Activated B cell treated with CpG ODN at 0.5 μM for 24 hours (primary cell): ENCODE data around the gene CHD3. TPM values are rescaled to one million over a fixed set of nuclear protein-coding genes. Genes with fewer than 3 reads are reported as not detected.

Experiments
- ATAC-seq: fragments of 200-7000 bp; cut with Tn5 transposase; one replicate; pipeline ENCODE4 v1.10.0; 2021; ENCODE audit warnings: low read depth, mild to moderate bottlenecking, moderate library complexity
- CTCF ChIA-PET: fragments of 350-600 bp; sonication (Branson Sonifier 250); formaldehyde crosslinking; loops from one replicate; lab custom pipeline; 2021; ENCODE audit warnings: antibody characterized with exemption; lab: Charles Lee
- POLR2A ChIA-PET: fragments of 350-600 bp; sonication (Branson Sonifier 250); formaldehyde crosslinking; loops from one replicate; lab custom pipeline; 2021; ENCODE audit warnings: antibody characterized with exemption; lab: Charles Lee
- DNase-seq: peaks from one replicate; pipeline ENCODE4 v3.0.0; 2022
- H3K27ac Mint-ChIP-seq: one replicate; pipeline ENCODE4 v1.8.0; 2020; ENCODE audit warnings: mixed read lengths
- H3K27me3 Mint-ChIP-seq: one replicate; pipeline ENCODE4 v1.8.0; 2021; ENCODE audit warnings: mixed read lengths
- H3K36me3 Mint-ChIP-seq: one replicate; pipeline ENCODE4 v1.8.0; 2021; ENCODE audit warnings: low read depth, mixed read lengths
- H3K4me1 Mint-ChIP-seq: one replicate; pipeline ENCODE4 v1.8.0; 2021; ENCODE audit warnings: mixed read lengths
- H3K4me3 Mint-ChIP-seq: one replicate; pipeline ENCODE4 v1.8.0; 2020; ENCODE audit warnings: mild to moderate bottlenecking, mixed read lengths
- H3K9me3 Mint-ChIP-seq: one replicate; pipeline ENCODE4 v1.8.0; 2020; ENCODE audit warnings: mixed read lengths
- intact Hi-C: fragments of 100-400 bp; cut with micrococcal nuclease; formaldehyde crosslinking; loops from one replicate; pipeline ENCODE4 v1.15.1; 2024
- total RNA-seq: library from RNA; stranded (reverse); gene quantifications from 2 replicates; pipeline ENCODE4 v1.2.3, GENCODE V29; 2022
- TF ChIP-seq, protein P1 (sequence below): fragments of 200-600 bp; IDR thresholded peaks from one replicate; pipeline ENCODE4 v1.8.0; 2022; ENCODE audit warnings: antibody characterized with exemption, mild to moderate bottlenecking

The CHD3 gene
- total RNA-seq, 1 donor from 2014 or later = 109 TPM

DNA sequence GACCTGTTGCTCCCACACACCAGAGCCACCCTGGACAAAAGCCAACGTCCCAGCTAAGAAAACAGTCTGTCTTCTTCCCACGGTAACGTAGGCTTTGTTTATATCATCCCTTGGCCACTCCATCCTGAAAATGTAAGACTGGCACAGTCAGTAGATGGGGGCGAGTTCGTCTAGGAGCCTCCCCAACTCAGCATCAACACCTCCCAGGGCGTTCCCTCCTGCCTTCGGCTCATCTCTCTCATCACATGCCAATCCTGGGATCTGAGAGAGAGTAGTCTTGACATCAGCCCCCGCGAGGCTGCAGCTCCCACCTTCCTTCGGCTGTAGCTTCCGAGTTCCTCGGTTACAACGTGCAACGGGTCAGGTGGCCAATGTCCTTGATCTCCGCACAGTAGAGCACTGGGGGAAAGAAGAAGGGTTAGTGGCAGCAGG, 26.6 kb downstream of the CHD3 start:
- POLR2A ChIA-PET = interaction anchor here (0.5 to 4.4 kb wide), 14 partner anchors 12 to 333 kb away, joined by 3 to 58 read pairs (median 6); partner anchors contain the start of genes CNTROB, CTC1, CYB5D1 and KCNAB3
- intact Hi-C loops = loop anchor here (1.0 to 2.0 kb wide), 3 partner anchors 8 to 58 kb away; partner anchors contain the start of genes CNTROB and NAA38
- TF ChIP-seq, protein P1, sequence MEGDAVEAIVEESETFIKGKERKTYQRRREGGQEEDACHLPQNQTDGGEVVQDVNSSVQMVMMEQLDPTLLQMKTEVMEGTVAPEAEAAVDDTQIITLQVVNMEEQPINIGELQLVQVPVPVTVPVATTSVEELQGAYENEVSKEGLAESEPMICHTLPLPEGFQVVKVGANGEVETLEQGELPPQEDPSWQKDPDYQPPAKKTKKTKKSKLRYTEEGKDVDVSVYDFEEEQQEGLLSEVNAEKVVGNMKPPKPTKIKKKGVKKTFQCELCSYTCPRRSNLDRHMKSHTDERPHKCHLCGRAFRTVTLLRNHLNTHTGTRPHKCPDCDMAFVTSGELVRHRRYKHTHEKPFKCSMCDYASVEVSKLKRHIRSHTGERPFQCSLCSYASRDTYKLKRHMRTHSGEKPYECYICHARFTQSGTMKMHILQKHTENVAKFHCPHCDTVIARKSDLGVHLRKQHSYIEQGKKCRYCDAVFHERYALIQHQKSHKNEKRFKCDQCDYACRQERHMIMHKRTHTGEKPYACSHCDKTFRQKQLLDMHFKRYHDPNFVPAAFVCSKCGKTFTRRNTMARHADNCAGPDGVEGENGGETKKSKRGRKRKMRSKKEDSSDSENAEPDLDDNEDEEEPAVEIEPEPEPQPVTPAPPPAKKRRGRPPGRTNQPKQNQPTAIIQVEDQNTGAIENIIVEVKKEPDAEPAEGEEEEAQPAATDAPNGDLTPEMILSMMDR = no peak
- Mint-ChIP-seq H3K4me3 (peak overlapping the region; percentile 91), H3K36me3 (peaks cover 18% of the 10 kb centered on the region), H3K27ac (peak overlapping the region; percentile 87), H3K27me3 (no peaks in the 10 kb centered on the region), H3K9me3 (no peaks in the 10 kb centered on the region), H3K4me1 (peaks cover 23% of the 10 kb centered on the region)
- ATAC-seq = no peak
- DNase-seq = no peak
- CTCF ChIA-PET = interaction anchor here (1.1 to 2.8 kb wide), 7 partner anchors 16 to 158 kb away, joined by 3 to 22 read pairs (median 6); partner anchors contain the start of genes CNTROB and TRAPPC1

DNA sequence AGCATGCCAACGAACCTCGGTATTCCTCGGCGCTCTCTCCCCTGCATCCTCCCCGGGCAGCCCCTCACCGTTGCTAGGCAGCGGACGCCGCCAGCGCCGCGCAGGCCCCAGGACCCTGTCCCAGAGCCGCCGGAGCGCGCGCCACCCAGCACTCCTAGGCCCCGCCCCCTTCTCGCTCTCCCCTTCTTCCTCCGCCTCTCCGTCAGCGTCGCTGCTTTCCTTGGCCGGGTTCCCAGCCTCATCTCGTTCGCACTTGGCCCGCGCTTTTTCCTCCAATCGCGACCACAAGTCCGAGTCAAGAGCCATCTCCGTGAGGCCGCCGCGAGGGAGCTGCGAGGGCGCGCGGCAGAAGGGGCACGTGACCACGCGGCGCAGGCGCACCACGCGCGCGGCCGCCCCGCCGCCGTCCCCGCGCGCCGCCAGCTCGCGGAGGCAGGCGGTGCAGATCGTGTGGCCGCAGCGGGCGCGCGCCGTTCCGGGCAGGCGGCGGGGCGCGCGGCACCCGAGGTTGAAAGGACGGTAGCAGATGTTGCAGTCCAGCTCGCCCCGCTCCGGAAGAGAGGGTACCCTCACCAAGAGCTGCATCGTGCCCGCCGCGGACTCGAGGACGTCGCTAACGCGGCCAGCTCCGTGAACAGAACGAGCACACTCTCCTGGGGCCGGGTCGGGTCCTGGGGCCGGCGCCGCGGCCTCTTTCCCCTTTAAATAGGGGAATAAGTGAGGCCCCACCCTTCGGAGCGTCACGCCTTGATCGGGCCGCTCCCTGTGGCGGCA, 27.2 kb downstream of the CHD3 start, which contains the start of gene RNF227:
Gene RNF227 (minus strand): TSS at position 679 of the 774 bp plus-strand sequence. CDS start 94 bp downstream, at position 585.
- ChIA-PET POLR2A (interaction anchor here (0.5 to 4.4 kb wide), 17 partner anchors 11 to 332 kb away, joined by 3 to 58 read pairs (median 5); partner anchors contain the start of genes CNTROB, CTC1, CYB5D1 and GUCY2D), CTCF (interaction anchor here (1.1 to 2.8 kb wide), 8 partner anchors 16 to 158 kb away, joined by 3 to 22 read pairs (median 6); partner anchors contain the start of genes CNTROB and TRAPPC1)
- TF ChIP-seq, protein P1 = no peak
- H3K27ac Mint-ChIP-seq = peak within 1 kb of the TSS; percentile 87
- ATAC-seq (peak; percentile 83), DNase-seq (peak; percentile 81)
- no peaks in the 10 kb centered on the region for H3K27me3 Mint-ChIP-seq
- intact Hi-C loops = loop anchor here (1.0 to 2.0 kb wide), 3 partner anchors 8 to 59 kb away; partner anchors contain the start of genes CNTROB and NAA38
- H3K36me3 Mint-ChIP-seq = peaks cover 12% of the 10 kb centered on the region
- peak within 1 kb of the TSS; percentile 91 for H3K4me3 Mint-ChIP-seq
- peaks cover 23% of the 10 kb centered on the region for H3K4me1 Mint-ChIP-seq
- no peaks in the 10 kb centered on the region for H3K9me3 Mint-ChIP-seq

DNA sequence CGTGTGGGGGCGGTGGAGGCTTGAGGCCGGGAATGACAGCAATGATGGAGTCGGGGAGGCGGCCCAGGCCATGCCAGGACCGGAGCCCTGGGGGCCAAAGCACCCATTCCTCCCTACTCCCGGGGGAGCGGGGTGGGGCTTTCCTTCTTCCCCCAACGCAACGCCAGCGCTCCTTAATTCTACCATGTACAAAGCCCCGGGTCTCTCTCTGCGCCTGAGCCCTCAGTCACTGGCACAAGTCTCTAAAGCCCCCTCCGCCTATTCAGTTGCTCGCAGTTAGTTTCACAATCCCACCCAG, 27.7 kb downstream of the CHD3 start:
- peaks cover 7% of the 10 kb centered on the region for H3K36me3 Mint-ChIP-seq
- ATAC-seq (no peak), DNase-seq (no peak)
- peak overlapping the region; percentile 91 for H3K4me3 Mint-ChIP-seq
- peak overlapping the region; percentile 76 for H3K27ac Mint-ChIP-seq
- ChIA-PET CTCF (interaction anchor here (1.1 to 2.8 kb wide), 8 partner anchors 15 to 157 kb away, joined by 3 to 22 read pairs (median 6); partner anchors contain the start of genes CNTROB and TRAPPC1), POLR2A (interaction anchor here (0.6 to 4.4 kb wide), 13 partner anchors 10 to 332 kb away, joined by 3 to 58 read pairs (median 6); partner anchors contain the start of genes CNTROB, CTC1, CYB5D1 and GUCY2D)
- intact Hi-C loops = no loop called here
- TF ChIP-seq, protein P1 = no peak
- no peaks in the 10 kb centered on the region for H3K27me3 Mint-ChIP-seq
- H3K4me1 Mint-ChIP-seq = peaks cover 23% of the 10 kb centered on the region
- H3K9me3 Mint-ChIP-seq = no peaks in the 10 kb centered on the region

DNA sequence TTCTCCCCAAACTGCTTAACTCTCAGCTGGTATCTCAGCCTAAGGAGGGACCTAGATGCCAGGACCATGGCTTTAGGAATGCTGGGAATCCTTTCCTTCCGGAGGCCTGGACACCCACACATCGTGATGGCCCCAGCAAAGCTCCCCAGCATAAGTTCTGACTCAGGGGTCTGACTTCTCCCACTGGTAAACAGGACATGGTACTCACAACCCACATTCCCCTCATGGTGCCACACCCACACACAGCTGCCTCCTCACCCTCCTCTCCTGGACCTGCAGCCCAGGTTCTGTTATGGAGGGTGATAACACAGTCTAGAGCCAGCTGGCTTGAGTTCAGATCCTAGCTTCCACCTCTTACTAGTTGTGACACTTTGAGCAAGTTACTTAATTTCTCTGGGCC, 28.2 kb downstream of the CHD3 start:
- no peaks in the 10 kb centered on the region for H3K27me3 Mint-ChIP-seq
- peak overlapping the region; percentile 76 for H3K27ac Mint-ChIP-seq
- ATAC-seq (no peak), DNase-seq (no peak)
- no peaks in the 10 kb centered on the region for H3K9me3 Mint-ChIP-seq
- H3K4me1 Mint-ChIP-seq = peaks cover 26% of the 10 kb centered on the region
- peak overlapping the region; percentile 91 for H3K4me3 Mint-ChIP-seq
- intact Hi-C loops = no loop called here
- ChIA-PET POLR2A (interaction anchor here (0.7 to 4.4 kb wide), 8 partner anchors 10 to 85 kb away, joined by 3 to 58 read pairs (median 4); partner anchors contain the start of genes CNTROB, GUCY2D and TRAPPC1), CTCF (interaction anchor here (1.1 to 2.8 kb wide), 3 partner anchors 72 to 125 kb away, joined by 3 to 22 read pairs (median 17); no protein-coding TSS in a partner anchor)
- TF ChIP-seq, protein P1 = no peak
- H3K36me3 Mint-ChIP-seq = peaks cover 4% of the 10 kb centered on the region
